Activated T-cell treated with anti-CD3 and anti-CD28 coated beads, Interleukin-2, amount 50 U/mL, for 24 hours (primary cell): ENCODE measurements around the gene SNAP25.

Source experiments
- DNase-seq: peaks from one replicate; pipeline ENCODE4 v3.0.0-alpha.2; 2020
- H3K27ac Mint-ChIP-seq: 2 replicates; pipeline ENCODE4 v1.8.0; 2020; ENCODE audit warnings: mild to moderate bottlenecking, mixed read lengths
- H3K27me3 Mint-ChIP-seq: 2 replicates; pipeline ENCODE4 v1.8.0; 2020; ENCODE audit warnings: mixed read lengths
- H3K36me3 Mint-ChIP-seq: 2 replicates; pipeline ENCODE4 v1.8.0; 2020; ENCODE audit warnings: low read depth, mixed read lengths
- H3K4me1 Mint-ChIP-seq: 2 replicates; pipeline ENCODE4 v1.8.0; 2020; ENCODE audit warnings: low read depth, mixed read lengths
- H3K4me3 Mint-ChIP-seq: 2 replicates; pipeline ENCODE4 v1.8.0; 2020; ENCODE audit warnings: mild to moderate bottlenecking, moderate library complexity, mixed read lengths
- H3K9me3 Mint-ChIP-seq: 2 replicates; pipeline ENCODE4 v1.8.0; 2020; ENCODE audit warnings: mixed read lengths

SNAP25 gene

GRCh38 chr20:10297223-10297622, 78.6 kb downstream of the SNAP25 start:
- Mint-ChIP-seq H3K27me3 (peaks cover 12% of the 10 kb centered on the region), H3K27ac (no peak overlapping the region), H3K4me1 (peaks cover 12% of the 10 kb centered on the region), H3K9me3 (no peaks in the 10 kb centered on the region), H3K36me3 (no peaks in the 10 kb centered on the region), H3K4me3 (no peak overlapping the region)
- DNase-seq, result no peak

GRCh38 chr20:10297684-10298240, 79.1 kb downstream of the SNAP25 start:
- Mint-ChIP-seq H3K4me3 (no peak overlapping the region), H3K36me3 (no peaks in the 10 kb centered on the region), H3K27me3 (peaks cover 12% of the 10 kb centered on the region), H3K9me3 (no peaks in the 10 kb centered on the region), H3K4me1 (peaks cover 12% of the 10 kb centered on the region), H3K27ac (no peak overlapping the region)
- DNase-seq, result no peak

GRCh38 chr20:10300582-10301446, 82.2 kb downstream of the SNAP25 start:
- Mint-ChIP-seq H3K36me3 (no peaks in the 10 kb centered on the region), H3K4me3 (no peak overlapping the region), H3K27me3 (peaks cover 5% of the 10 kb centered on the region), H3K9me3 (no peaks in the 10 kb centered on the region), H3K27ac (no peak overlapping the region), H3K4me1 (peaks cover 10% of the 10 kb centered on the region)
- DNase-seq, result no peak

- Mint-ChIP-seq H3K4me3 (no peak overlapping the region), H3K27ac (no peak overlapping the region), H3K9me3 (no peaks in the 10 kb centered on the region), H3K4me1 (peaks cover 13% of the 10 kb centered on the region), H3K36me3 (no peaks in the 10 kb centered on the region), H3K27me3 (peaks cover 13% of the 10 kb centered on the region)
- DNase-seq, result no peak
Observed at GRCh38 chr20:10303852-10304251, 85.2 kb downstream of the SNAP25 start.

DNA sequence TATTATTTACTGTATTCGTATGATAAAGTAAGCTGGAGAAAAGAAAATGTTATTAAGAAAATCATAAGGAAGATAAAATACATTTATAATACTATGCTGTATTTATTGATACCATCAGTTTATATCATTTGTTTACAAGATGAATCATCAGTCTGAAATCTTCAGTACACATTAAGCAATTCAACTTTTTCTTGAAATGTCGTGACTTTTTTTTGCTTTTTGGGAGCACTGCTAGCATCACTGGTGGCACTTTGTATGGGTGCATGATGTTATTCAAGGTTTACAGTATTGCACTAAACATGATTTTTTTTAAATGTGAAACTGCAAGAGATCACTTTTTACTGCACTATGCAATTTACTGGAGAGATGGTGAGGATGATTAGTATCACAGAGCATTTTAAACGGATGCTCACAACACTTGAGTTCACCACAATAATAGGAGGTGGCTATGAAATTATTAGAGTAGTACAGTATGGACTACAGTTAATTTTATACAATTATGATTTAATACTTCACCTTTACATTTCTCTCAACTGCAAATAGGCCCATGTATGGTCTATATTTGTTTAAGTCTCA, 85.9 kb downstream of the SNAP25 start:
- Mint-ChIP-seq H3K27me3 (peaks cover 17% of the 10 kb centered on the region), H3K4me1 (peaks cover 13% of the 10 kb centered on the region), H3K27ac (no peak overlapping the region), H3K36me3 (no peaks in the 10 kb centered on the region), H3K4me3 (no peak overlapping the region), H3K9me3 (no peaks in the 10 kb centered on the region)
- no peak for DNase-seq

- Mint-ChIP-seq H3K27me3 (peaks cover 26% of the 10 kb centered on the region), H3K27ac (no peak overlapping the region), H3K4me1 (peaks cover 13% of the 10 kb centered on the region), H3K36me3 (no peaks in the 10 kb centered on the region), H3K9me3 (no peaks in the 10 kb centered on the region), H3K4me3 (no peak overlapping the region)
- no peak for DNase-seq
Observed at GRCh38 chr20:10306440-10307358, 88.1 kb downstream of the SNAP25 start.

DNA sequence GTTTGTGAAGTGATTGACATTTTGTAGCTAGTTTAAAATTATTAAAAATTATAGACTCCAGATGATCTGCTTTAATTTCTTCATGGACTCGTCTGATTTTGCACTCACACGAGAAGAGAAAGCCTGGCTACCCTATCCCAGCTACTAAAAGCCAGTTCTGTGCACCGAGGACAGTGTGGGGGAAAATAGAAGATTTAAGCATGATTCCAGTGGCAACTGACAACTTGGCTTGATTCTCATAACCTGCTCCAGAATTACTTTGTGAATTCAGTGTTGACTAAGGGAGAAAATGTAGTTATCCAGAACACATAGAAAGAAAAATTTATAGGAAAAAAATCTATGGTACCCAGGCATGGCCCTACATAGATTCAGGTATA, 88.7 kb downstream of the SNAP25 start:
- Mint-ChIP-seq H3K9me3 (no peaks in the 10 kb centered on the region), H3K27ac (no peak overlapping the region), H3K4me3 (no peak overlapping the region), H3K27me3 (peaks cover 31% of the 10 kb centered on the region), H3K4me1 (peaks cover 13% of the 10 kb centered on the region), H3K36me3 (no peaks in the 10 kb centered on the region)
- DNase-seq, result no peak

DNA sequence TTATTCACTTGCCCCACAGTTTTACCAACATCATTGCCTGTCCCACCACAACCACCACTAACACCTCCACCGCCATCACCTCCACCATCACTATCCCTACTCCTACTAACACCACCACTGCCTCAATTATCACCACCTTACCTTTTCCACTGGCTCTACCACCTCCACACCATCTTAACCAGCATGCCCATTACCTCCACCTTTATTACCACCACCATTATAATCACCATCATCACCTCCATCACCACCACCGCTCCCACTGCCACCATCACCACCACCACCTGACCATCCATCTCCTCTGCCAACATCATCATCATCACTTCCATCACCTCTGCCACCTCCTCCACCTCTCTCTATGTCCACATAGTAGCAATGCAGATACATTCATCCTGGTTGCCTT, 90.0 kb downstream of the SNAP25 start:
- no peak for DNase-seq
- H3K9me3 Mint-ChIP-seq, result no peaks in the 10 kb centered on the region
- H3K27ac Mint-ChIP-seq, result no peak overlapping the region
- peaks cover 36% of the 10 kb centered on the region for H3K27me3 Mint-ChIP-seq
- H3K4me1 Mint-ChIP-seq, result peaks cover 13% of the 10 kb centered on the region
- no peak overlapping the region for H3K4me3 Mint-ChIP-seq
- no peaks in the 10 kb centered on the region for H3K36me3 Mint-ChIP-seq

- H3K27ac Mint-ChIP-seq, result no peak overlapping the region
- DNase-seq, result no peak
- no peaks in the 10 kb centered on the region for H3K36me3 Mint-ChIP-seq
- H3K4me3 Mint-ChIP-seq, result no peak overlapping the region
- peaks cover 43% of the 10 kb centered on the region for H3K27me3 Mint-ChIP-seq
- peaks cover 13% of the 10 kb centered on the region for H3K4me1 Mint-ChIP-seq
- H3K9me3 Mint-ChIP-seq, result no peaks in the 10 kb centered on the region
Observed at GRCh38 chr20:10309326-10309725, 90.7 kb downstream of the SNAP25 start.

DNA sequence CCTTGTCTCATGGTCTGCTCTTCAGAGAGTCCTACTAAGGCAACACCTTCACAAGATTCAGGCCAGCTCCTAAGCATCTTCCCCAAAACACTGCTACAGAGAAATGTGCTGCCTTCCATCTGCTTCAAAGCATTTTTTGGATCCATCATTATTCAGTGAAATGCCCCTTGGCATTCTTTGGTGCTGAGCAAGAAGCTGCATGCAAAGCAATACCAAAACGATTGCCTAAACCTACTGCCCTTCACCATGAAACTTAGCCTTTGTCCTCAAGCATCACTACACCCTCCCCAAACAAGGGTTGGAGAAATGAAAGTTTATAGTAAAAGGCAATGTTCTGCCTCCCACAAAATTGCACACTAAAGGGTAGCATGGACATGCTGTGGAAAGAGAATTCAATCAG, 93.5 kb downstream of the SNAP25 start:
- DNase-seq, result no peak
- Mint-ChIP-seq H3K4me3 (no peak overlapping the region), H3K4me1 (peaks cover 5% of the 10 kb centered on the region), H3K27me3 (peaks cover 50% of the 10 kb centered on the region), H3K27ac (no peak overlapping the region), H3K36me3 (no peaks in the 10 kb centered on the region), H3K9me3 (no peaks in the 10 kb centered on the region)

DNA sequence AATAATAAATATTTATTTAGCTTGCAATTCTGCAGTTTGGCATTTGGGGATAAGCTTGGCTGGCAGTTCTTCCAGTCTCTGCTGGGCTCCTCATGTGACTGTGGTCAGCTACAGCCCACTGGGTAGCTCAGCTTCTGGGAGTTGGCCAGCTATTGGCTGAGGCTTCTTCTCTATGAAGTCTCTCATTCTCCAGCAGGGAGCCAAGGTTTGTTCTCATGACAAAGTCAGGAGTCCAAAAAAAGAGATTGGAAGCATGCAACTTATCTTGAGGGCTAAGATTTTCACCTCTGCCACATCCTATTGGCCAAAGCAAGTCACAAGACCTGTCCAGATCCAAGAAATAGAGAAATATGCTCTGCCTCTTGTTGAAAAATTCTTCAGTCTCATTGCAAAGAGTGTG, 94.6 kb downstream of the SNAP25 start:
- no peaks in the 10 kb centered on the region for H3K9me3 Mint-ChIP-seq
- no peak for DNase-seq
- H3K4me1 Mint-ChIP-seq, result no peaks in the 10 kb centered on the region
- no peak overlapping the region for H3K27ac Mint-ChIP-seq
- H3K27me3 Mint-ChIP-seq, result peaks cover 50% of the 10 kb centered on the region
- H3K4me3 Mint-ChIP-seq, result no peak overlapping the region
- no peaks in the 10 kb centered on the region for H3K36me3 Mint-ChIP-seq

DNA sequence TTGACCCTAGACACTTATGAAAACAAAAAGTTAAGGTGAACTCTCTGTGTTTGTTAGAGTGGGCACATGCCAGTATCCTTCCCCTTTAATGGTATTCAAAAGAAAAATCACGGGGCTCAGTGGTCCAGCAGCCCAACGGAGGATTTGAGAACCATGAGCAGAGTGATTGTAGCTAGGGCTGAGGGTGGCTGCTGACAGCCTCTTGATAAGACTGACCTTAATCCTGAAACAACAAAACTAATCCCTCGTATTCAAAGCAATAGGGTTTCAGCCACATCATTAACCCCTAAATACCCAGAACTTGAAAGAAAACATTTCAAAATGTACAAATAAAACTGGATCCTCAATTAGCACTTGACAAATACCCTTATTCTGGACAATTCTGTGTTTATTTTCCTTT, 95.1 kb downstream of the SNAP25 start:
- Mint-ChIP-seq H3K27ac (no peak overlapping the region), H3K4me1 (no peaks in the 10 kb centered on the region), H3K36me3 (no peaks in the 10 kb centered on the region), H3K27me3 (peaks cover 52% of the 10 kb centered on the region), H3K4me3 (no peak overlapping the region), H3K9me3 (no peaks in the 10 kb centered on the region)
- DNase-seq, result no peak

DNA sequence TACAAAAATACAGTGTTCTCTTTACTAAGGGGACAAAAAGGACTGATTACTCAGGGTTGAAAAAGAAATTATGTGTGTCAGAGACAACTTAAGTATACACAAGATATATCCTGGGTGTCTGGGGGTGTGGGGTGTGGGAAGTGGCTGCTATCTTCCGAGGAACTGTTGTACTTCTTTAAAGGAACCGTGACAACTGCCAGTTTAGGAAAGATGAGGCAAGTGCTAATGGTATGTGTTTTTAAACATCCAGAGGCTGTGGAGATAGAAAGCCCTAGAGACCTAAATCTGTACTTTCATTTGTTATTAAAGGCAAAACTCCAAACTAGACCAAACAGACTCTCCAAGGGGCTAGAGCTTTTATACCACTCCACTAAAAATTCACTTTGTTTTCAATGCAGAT, 95.6 kb downstream of the SNAP25 start:
- H3K27me3 Mint-ChIP-seq, result peaks cover 49% of the 10 kb centered on the region
- no peaks in the 10 kb centered on the region for H3K4me1 Mint-ChIP-seq
- no peak overlapping the region for H3K4me3 Mint-ChIP-seq
- no peak overlapping the region for H3K27ac Mint-ChIP-seq
- no peaks in the 10 kb centered on the region for H3K36me3 Mint-ChIP-seq
- no peak for DNase-seq
- H3K9me3 Mint-ChIP-seq, result no peaks in the 10 kb centered on the region

GRCh38 chr20:10315138-10315537, 96.5 kb downstream of the SNAP25 start:
- H3K27ac Mint-ChIP-seq, result no peak overlapping the region

More at GRCh38 chr20:10315138-10315537, 96.5 kb downstream of the SNAP25 start:
- no peak overlapping the region for H3K4me3 Mint-ChIP-seq
- DNase-seq, result no peak
- H3K9me3 Mint-ChIP-seq, result no peaks in the 10 kb centered on the region
- H3K4me1 Mint-ChIP-seq, result peaks cover 3% of the 10 kb centered on the region
- peaks cover 46% of the 10 kb centered on the region for H3K27me3 Mint-ChIP-seq
- H3K36me3 Mint-ChIP-seq, result no peaks in the 10 kb centered on the region
